NB4 (cell line): ENCODE data around the gene CWC27.

ENCODE experiments used
- DNase-seq: peaks from one replicate; pipeline ENCODE4 v3.0.0; 2010; ENCODE audit warnings: low read depth
- H3K4me3 ChIP-seq: one replicate; pipeline ENCODE4 v1.5.1; 2011; ENCODE audit warnings: mild to moderate bottlenecking, low read depth, low read length, moderate library complexity
- MYC ChIP-seq: IDR thresholded peaks from 2 replicates; pipeline ENCODE4 v1.6.1; 2011; ENCODE audit warnings: low read depth, low read length
- POLR2A ChIP-seq: IDR thresholded peaks from 2 replicates; pipeline ENCODE4 v1.6.1; 2011; ENCODE audit warnings: mild to moderate bottlenecking; ENCODE audit not compliant: insufficient read length; ENCODE audit errors: extremely low read depth
- TF ChIP-seq, protein P1 (sequence below): IDR thresholded peaks from one replicate; pipeline ENCODE4 v1.5.1; 2012; ENCODE audit warnings: low read depth, low read length
- TF ChIP-seq, protein P2 (sequence below): IDR thresholded peaks from 2 replicates; pipeline ENCODE4 v1.6.1; 2011; ENCODE audit warnings: low read depth, low read length

CWC27 gene

DNA sequence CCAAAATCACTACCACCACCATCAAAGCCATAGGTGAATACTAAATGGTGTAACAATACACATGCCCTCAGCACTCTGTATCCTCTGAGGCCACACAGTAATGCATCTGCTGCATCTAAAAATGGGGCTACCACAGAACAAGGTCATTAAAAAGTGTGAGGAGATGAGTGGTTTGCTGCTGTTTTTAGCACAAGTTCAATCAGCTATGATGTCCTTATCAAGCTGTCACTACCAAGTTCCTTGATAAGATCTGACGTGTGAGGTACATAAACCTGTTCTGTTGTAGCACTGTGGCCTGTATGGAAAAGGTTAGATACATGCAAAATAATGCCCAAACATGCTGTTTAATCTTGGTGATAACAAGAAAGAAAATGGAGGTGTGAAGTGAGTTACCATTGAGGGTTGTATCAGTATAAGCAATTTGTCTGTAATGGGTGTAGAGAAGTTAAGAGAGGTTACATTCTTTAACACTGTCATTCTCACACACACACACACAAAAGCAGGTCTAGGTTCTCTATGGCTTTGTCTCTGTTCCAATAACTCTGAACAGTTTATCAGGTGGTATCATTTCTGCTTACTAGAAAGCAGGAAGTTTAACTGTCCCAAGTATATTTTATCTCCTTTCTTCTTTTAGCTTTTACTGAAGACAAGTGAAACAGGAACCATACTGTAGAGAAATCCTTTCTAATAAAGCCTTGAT is 252.9 kb downstream of the CWC27 start:
- no peak overlapping the region for H3K4me3 ChIP-seq
- no peak for TF ChIP-seq MYC
- TF ChIP-seq, protein P1, sequence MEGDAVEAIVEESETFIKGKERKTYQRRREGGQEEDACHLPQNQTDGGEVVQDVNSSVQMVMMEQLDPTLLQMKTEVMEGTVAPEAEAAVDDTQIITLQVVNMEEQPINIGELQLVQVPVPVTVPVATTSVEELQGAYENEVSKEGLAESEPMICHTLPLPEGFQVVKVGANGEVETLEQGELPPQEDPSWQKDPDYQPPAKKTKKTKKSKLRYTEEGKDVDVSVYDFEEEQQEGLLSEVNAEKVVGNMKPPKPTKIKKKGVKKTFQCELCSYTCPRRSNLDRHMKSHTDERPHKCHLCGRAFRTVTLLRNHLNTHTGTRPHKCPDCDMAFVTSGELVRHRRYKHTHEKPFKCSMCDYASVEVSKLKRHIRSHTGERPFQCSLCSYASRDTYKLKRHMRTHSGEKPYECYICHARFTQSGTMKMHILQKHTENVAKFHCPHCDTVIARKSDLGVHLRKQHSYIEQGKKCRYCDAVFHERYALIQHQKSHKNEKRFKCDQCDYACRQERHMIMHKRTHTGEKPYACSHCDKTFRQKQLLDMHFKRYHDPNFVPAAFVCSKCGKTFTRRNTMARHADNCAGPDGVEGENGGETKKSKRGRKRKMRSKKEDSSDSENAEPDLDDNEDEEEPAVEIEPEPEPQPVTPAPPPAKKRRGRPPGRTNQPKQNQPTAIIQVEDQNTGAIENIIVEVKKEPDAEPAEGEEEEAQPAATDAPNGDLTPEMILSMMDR, result no peak
- TF ChIP-seq, protein P2, sequence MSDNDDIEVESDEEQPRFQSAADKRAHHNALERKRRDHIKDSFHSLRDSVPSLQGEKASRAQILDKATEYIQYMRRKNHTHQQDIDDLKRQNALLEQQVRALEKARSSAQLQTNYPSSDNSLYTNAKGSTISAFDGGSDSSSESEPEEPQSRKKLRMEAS, result no peak
- TF ChIP-seq POLR2A, result no peak
- no peak for DNase-seq

DNA sequence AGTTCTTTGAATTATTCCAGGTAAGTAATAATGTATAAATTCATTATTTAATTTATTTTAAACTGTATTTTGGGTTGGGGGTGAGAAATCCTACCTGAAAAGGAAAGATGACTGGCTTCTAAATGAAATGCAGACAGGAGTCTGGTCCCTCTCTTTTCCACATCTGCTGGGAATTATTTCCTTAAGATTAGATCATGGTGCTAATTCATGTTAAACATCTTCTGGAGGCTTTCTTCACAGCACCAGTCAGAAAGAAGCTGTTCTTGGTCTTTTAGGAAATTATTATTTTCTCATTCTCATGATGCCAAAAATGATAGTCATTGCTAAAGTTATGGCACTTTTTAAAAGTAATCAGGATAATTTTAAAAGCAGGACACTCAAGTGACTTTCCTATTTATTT is 254.2 kb downstream of the CWC27 start:
- no peak overlapping the region for H3K4me3 ChIP-seq
- DNase-seq, result no peak
- TF ChIP-seq MYC, result no peak

DNA sequence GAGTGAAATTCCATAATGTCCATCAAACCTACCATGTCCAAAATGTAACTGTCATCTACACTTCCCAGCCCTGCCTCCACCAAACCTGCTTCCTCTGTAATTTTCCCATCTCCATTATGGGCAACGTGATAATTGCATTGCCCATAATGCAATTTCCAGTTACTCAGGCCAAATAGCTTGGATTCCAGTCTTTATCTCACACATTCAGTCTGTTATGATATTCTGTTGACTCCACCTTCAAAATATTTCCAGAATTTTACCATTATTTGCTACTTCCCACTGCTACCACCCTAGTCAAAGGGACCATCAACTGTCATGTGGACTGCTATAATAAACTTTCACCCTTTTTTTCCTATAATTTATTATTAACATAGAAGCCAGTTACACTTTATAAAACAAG is 256.0 kb downstream of the CWC27 start:
- H3K4me3 ChIP-seq, result no peak overlapping the region
- no peak for DNase-seq
- TF ChIP-seq POLR2A (no peak), MYC (no peak)
- TF ChIP-seq, protein P2, result no peak
- TF ChIP-seq, protein P1, result no peak

DNA sequence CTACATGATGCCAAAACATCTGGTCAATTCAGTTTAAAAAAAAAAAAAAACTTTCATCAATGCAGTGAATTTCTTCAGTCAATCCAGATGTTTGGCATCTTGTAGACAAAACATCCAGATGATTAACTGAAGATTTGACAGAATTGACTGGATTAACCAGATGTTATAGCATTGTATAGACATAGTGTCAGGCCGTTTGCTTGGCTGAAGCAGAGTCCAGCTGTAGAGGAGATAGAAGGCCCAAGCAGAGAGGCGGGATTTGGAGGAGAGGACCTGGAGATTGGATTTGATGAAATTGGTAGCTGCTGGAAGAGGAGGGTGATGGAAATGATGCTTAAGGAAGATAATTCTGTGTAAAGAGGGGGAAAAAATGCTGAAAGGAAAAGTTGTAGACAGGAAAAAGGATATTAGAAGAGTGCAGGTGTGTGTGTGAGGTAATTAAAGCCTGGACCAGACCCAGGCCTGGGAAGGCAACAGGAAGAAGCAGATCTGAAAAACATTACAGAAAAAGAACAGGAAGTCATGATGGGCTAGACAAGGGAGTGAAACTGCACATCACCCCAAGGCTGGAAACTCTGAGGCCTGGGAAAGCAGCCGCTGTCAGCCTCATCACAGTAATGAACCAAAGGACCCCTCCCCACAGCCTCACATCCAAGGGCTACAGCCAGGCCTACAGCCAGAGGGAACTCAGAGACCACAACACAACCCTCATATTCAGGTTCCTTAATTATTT is 258.3 kb downstream of the CWC27 start:
- TF ChIP-seq MYC (no peak), POLR2A (no peak)
- TF ChIP-seq, protein P1, result no peak
- TF ChIP-seq, protein P2, result no peak

DNA sequence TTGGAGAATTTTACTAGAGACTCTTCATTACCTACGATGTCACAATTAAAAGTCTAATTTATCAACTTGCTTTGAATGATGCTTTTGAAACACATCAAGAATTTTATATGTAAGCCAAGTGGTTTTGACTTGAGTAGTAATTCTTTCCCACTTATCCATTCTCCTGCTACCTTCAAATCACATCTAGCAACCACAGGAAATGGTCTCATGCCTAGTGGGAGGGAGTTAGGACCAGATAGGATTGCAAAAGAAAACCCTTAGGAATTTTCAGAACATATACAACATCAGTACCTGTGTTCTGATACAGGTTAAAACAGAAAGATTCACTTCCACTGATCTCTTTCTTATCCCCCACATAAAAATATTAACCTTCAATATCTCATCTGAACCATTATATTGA is 260.4 kb downstream of the CWC27 start:
- TF ChIP-seq, protein P2, result no peak
- TF ChIP-seq MYC (no peak), POLR2A (no peak)
- TF ChIP-seq, protein P1, result no peak
- DNase-seq, result no peak
- no peak overlapping the region for H3K4me3 ChIP-seq

More for the DNA sequence above, 258.3 kb downstream of the CWC27 start:
- H3K4me3 ChIP-seq, result no peak overlapping the region
- no peak for DNase-seq

DNA sequence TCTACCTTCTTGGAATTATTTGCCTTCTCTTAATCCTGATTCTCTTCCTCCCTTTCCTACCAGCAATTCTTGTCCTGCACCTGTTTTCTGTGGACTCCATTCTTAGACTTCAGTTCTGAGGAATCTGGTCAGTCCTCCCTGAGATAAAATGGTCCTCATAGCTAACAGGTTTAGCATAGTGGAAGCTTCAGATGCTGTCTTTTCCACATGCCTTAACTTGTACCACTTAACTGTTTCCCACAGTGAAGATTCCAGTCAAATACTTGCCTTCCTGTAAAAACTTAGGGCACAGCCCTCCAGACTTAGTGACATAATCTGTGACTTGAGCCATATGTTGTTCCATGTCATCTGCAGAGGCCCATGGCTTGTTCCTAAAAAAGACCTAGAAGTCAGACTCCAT is 261.3 kb downstream of the CWC27 start:
- DNase-seq, result no peak
- TF ChIP-seq MYC, result no peak
- no peak overlapping the region for H3K4me3 ChIP-seq

DNA sequence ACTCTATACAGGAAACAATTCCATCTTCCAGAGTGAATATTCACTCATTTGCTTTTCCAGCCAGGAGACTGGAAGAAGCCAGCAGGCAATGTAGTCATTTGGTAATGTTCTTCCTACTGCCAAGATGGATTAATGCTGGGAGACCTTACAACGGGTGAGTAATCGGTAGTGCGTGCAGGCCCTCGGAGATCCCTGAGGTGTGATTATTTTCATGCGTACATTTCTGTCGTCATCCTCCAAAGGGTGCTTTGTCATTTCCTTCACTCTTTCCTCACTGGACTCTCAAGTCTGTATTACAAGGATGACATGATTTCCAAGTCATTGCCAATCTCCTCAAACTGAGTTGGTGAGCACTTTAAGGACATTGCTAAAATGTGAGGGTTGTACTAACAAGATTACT is 263.5 kb downstream of the CWC27 start:
- H3K4me3 ChIP-seq, result no peak overlapping the region
- peak; percentile 9 for DNase-seq
- TF ChIP-seq, protein P2, result no peak
- TF ChIP-seq MYC, result no peak
- TF ChIP-seq POLR2A, result no peak
- TF ChIP-seq, protein P1, result no peak
